Measurements from ENCODE around the gene MARCHF9.
"Not testable (repeated sequence)": the region's sequence is repeated elsewhere in the genome, so short reads cannot be mapped to it uniquely, and the experiment has no call there.

The MARCHF9 gene

GRCh38 chr12:57770734-57771133 lies 15.8 kb downstream of the MARCHF9 start:
- no peak for DNase-seq (ENCODE audit: low read depth)

GRCh38 chr12:57771236-57771872 lies 16.5 kb downstream of the MARCHF9 start:
- peak; percentile 62 for DNase-seq (ENCODE audit: low read depth)

- DNase-seq (ENCODE audit: low read depth) = peak; percentile 73
These were observed 17.0 kb downstream of the MARCHF9 start, which contains the start of gene METTL1 for GRCh38 chr12:57771873-57772428. Gene METTL1 (minus strand): TSS chr12:57772105. CDS start chr12:57772083, 22 bp downstream.

- DNase-seq (ENCODE audit: low read depth) = no peak
These were observed 17.8 kb downstream of the MARCHF9 start, which contains the start of gene EEF1AKMT3 for GRCh38 chr12:57772429-57773322. Gene EEF1AKMT3 (plus strand): TSS chr12:57772614. CDS start chr12:57772725, 111 bp downstream.

- not testable (repeated sequence) for DNase-seq (ENCODE audit: low read depth)
These were observed 19.7 kb downstream of the MARCHF9 start for GRCh38 chr12:57774634-57775033.

GRCh38 chr12:57775044-57775443 lies 20.1 kb downstream of the MARCHF9 start:
- no peak for DNase-seq (ENCODE audit: low read depth)

- no peak for DNase-seq (ENCODE audit: low read depth)
These were observed 20.8 kb downstream of the MARCHF9 start for GRCh38 chr12:57775563-57776246.

GRCh38 chr12:57776247-57776587 lies 21.3 kb downstream of the MARCHF9 start:
- no peak for DNase-seq (ENCODE audit: low read depth)

GRCh38 chr12:57777367-57777766 lies 22.5 kb downstream of the MARCHF9 start:
- no peak for DNase-seq (ENCODE audit: low read depth)

GRCh38 chr12:57777911-57778310 lies 23.0 kb downstream of the MARCHF9 start:
- no peak for DNase-seq (ENCODE audit: low read depth)

GRCh38 chr12:57779736-57780135 lies 24.8 kb downstream of the MARCHF9 start:
- DNase-seq (ENCODE audit: low read depth) = no peak

- DNase-seq (ENCODE audit: low read depth) = no peak
These were observed 25.5 kb downstream of the MARCHF9 start for GRCh38 chr12:57780284-57780897.

GRCh38 chr12:57781244-57781643 lies 26.3 kb downstream of the MARCHF9 start:
- DNase-seq (ENCODE audit: low read depth) = no peak

- DNase-seq (ENCODE audit: low read depth) = no peak
These were observed 26.9 kb downstream of the MARCHF9 start for GRCh38 chr12:57781801-57782200.

GRCh38 chr12:57782243-57782607 lies 27.3 kb downstream of the MARCHF9 start:
- DNase-seq (ENCODE audit: low read depth) = no peak

- DNase-seq (ENCODE audit: low read depth) = peak; percentile 99
These were observed 27.9 kb downstream of the MARCHF9 start, which contains the start of gene TSFM for GRCh38 chr12:57782608-57783465. Gene TSFM (plus strand): TSS chr12:57782787. CDS start chr12:57782802, 15 bp downstream.

- no peak for DNase-seq (ENCODE audit: low read depth)
These were observed 28.5 kb downstream of the MARCHF9 start for GRCh38 chr12:57783466-57783801.

- DNase-seq (ENCODE audit: low read depth) = no peak
These were observed 29.0 kb downstream of the MARCHF9 start for GRCh38 chr12:57783861-57784260.

- no peak for DNase-seq (ENCODE audit: low read depth)
These were observed 39.0 kb downstream of the MARCHF9 start for GRCh38 chr12:57793920-57794319.

- DNase-seq (ENCODE audit: low read depth) = no peak
These were observed 40.5 kb downstream of the MARCHF9 start for GRCh38 chr12:57795354-57795753.

GRCh38 chr12:57796996-57797395 lies 42.1 kb downstream of the MARCHF9 start:
- DNase-seq (ENCODE audit: low read depth) = no peak
